HepG2 (cell line): ENCODE results near the gene SPATA32. TPM values are rescaled to one million over a fixed set of nuclear protein-coding genes. Genes with fewer than 3 reads are reported as not detected.

Experiments used
- AGO1 ChIP-seq: fragments of 200-400 bp; formaldehyde crosslinking; IDR thresholded peaks from 2 replicates; pipeline ENCODE4 v1.6.1; 2017; ENCODE audit warnings: mild to moderate bottlenecking, low read depth, low read length, moderate library complexity; ENCODE audit not compliant: poor library complexity, severe bottlenecking
- FOXO1 ChIP-seq: sonication (generic); formaldehyde crosslinking; IDR thresholded peaks from 2 replicates; pipeline ENCODE4 v1.4.0; 2020; ENCODE audit warnings: missing genetic modification reagents
- HDAC1 ChIP-seq: sonication (generic); formaldehyde crosslinking; IDR thresholded peaks from 2 replicates; pipeline ENCODE4 v1.5.1; 2020; ENCODE audit warnings: mild to moderate bottlenecking, missing genetic modification reagents
- HDAC2 ChIP-seq: sonication (generic); formaldehyde crosslinking; IDR thresholded peaks from 2 replicates; pipeline ENCODE4 v1.4.0; 2020; ENCODE audit warnings: missing genetic modification reagents
- HNF1B ChIP-seq: sonication (generic); formaldehyde crosslinking; IDR thresholded peaks from 2 replicates; pipeline ENCODE4 v1.5.1; 2020; ENCODE audit warnings: mild to moderate bottlenecking, moderate library complexity, missing genetic modification reagents
- HNF4G ChIP-seq, 2 experiments: sonication (generic) in 1 of 2; formaldehyde crosslinking in 1 of 2; IDR thresholded peaks; 2 replicates each; pipeline versions ENCODE4 v1.4.0 to v1.6.1; 2011 to 2020; ENCODE audit warnings: borderline replicate concordance in 2 of 2, low read depth in 2 of 2, mild to moderate bottlenecking in 2 of 2, low read length in 1 of 2, missing genetic modification reagents in 1 of 2, moderate library complexity in 1 of 2
- HNRNPLL ChIP-seq: fragments of 200-400 bp; formaldehyde crosslinking; IDR thresholded peaks from 2 replicates; pipeline ENCODE4 v1.6.1; 2017; ENCODE audit warnings: mild to moderate bottlenecking, low read depth, low read length; ENCODE audit not compliant: poor library complexity, severe bottlenecking
- MEF2D ChIP-seq: sonication (generic); formaldehyde crosslinking; IDR thresholded peaks from 2 replicates; pipeline ENCODE4 v1.5.1; 2020; ENCODE audit warnings: mild to moderate bottlenecking, missing genetic modification reagents
- MTA1 ChIP-seq: sonication (generic); formaldehyde crosslinking; IDR thresholded peaks from 2 replicates; pipeline ENCODE4 v1.4.0; 2020; ENCODE audit warnings: missing genetic modification reagents, mild to moderate bottlenecking, borderline replicate concordance
- MXD3 ChIP-seq: IDR thresholded peaks from 2 replicates; pipeline ENCODE4 v1.6.1; 2016; ENCODE audit warnings: mild to moderate bottlenecking, missing biosample characterization, missing genetic modification reagents
- MYPOP ChIP-seq: sonication (generic); formaldehyde crosslinking; IDR thresholded peaks from 2 replicates; pipeline ENCODE4 v1.8.1; 2023; ENCODE audit warnings: mild to moderate bottlenecking, moderate library complexity, missing genetic modification reagents
- PAWR ChIP-seq: sonication (generic); formaldehyde crosslinking; IDR thresholded peaks from 2 replicates; pipeline ENCODE4 v1.4.0; 2020; ENCODE audit warnings: missing genetic modification reagents, mild to moderate bottlenecking, borderline replicate concordance
- SP5 ChIP-seq: IDR thresholded peaks from 2 replicates; pipeline ENCODE4 v1.6.1; 2016; ENCODE audit warnings: low read depth, borderline replicate concordance
- TBL1XR1 ChIP-seq: fragments of 150-350 bp; IDR thresholded peaks from 2 replicates; pipeline ENCODE4 v1.6.1; 2014; ENCODE audit warnings: borderline replicate concordance, low read length; ENCODE audit not compliant: partially characterized antibody
- ZBTB7A ChIP-seq: sonication (generic); formaldehyde crosslinking; IDR thresholded peaks from 2 replicates; pipeline ENCODE4 v1.8.0; 2022; ENCODE audit warnings: mild to moderate bottlenecking, missing genetic modification reagents
- ZKSCAN1 ChIP-seq: fragments of 150-350 bp; IDR thresholded peaks from 2 replicates; pipeline ENCODE4 v1.6.1; 2014; ENCODE audit warnings: low read length
- ZNF362 ChIP-seq: sonication (generic); formaldehyde crosslinking; IDR thresholded peaks from 2 replicates; pipeline ENCODE4 v1.4.0; 2020; ENCODE audit warnings: missing genetic modification reagents, mild to moderate bottlenecking, borderline replicate concordance
- ZNF556 ChIP-seq: sonication (generic); formaldehyde crosslinking; IDR thresholded peaks from 2 replicates; pipeline ENCODE4 v1.4.0; 2020; ENCODE audit warnings: mild to moderate bottlenecking, missing genetic modification reagents, borderline replicate concordance
- ZNF691 ChIP-seq: sonication (generic); formaldehyde crosslinking; IDR thresholded peaks from 2 replicates; pipeline ENCODE4 v1.4.0; 2020; ENCODE audit warnings: missing genetic modification reagents, low read depth, mild to moderate bottlenecking, borderline replicate concordance
- ZNF788 ChIP-seq: sonication (generic); formaldehyde crosslinking; IDR thresholded peaks from 2 replicates; pipeline ENCODE4 v1.5.0; 2020; ENCODE audit warnings: mild to moderate bottlenecking, missing genetic modification reagents, borderline replicate concordance
- ZSCAN29 ChIP-seq: sonication (generic); formaldehyde crosslinking; conservative IDR thresholded peaks from 2 replicates; pipeline ENCODE4 v1.4.0; 2020; ENCODE audit warnings: mild to moderate bottlenecking, missing genetic modification reagents
- polyA plus RNA-seq, 8 experiments: library from polyadenylated mRNA; depleted of rRNA in 3 of 8; stranded (reverse) in 7 of 8; unstranded in 1 of 8; fragments of >200 nt; fragmentation: Illumina TruSeq in 4 of 8; extraction: Trizol in 4 of 8; gene quantifications; 2 replicates each; pipeline versions ENCODE4 v1.2.1 to v1.2.3, GENCODE V29; 2011 to 2016; ENCODE audit warnings: low read depth in 4 of 8, missing spikeins in 1 of 8, mixed read lengths in 1 of 8; ENCODE audit not compliant: insufficient read depth in 1 of 8
- total RNA-seq, 5 experiments: library from RNA; depleted of rRNA; stranded (reverse); fragments of >200 nt; fragmentation: Illumina TruSeq; extraction: Trizol; gene quantifications; 2 replicates each; pipeline ENCODE4 v1.2.3, GENCODE V29; 2016; ENCODE audit warnings: low read depth in 1 of 5

Gene SPATA32
- total and polyA plus RNA-seq, 2 of the 13 experiments (the other 11 are each of a cell fraction or from before 2014, with no cell fraction given) = not detected

GRCh38 chr17:45230787-45231480, 31.0 kb downstream of the SPATA32 start (continued):
- TF ChIP-seq ZNF788 = 0 out of 2 replicates have a peak, but pooled peaks have one; percentile 36
- TF ChIP-seq PAWR = no peak
- peak; percentile 44; the same call in 1 of the 2 replicates for TF ChIP-seq SP5
- 0 out of 2 replicates have a peak, but pooled peaks have one; percentile 14 for TF ChIP-seq ZNF556 (CRISPR knock-in tag)
- TF ChIP-seq MYPOP (CRISPR knock-in tag) = 0 out of 2 replicates have a peak, but pooled peaks have one; percentile 5
- TF ChIP-seq MTA1 (CRISPR knock-in tag) = peak; percentile 42; the same call in 1 of the 2 replicates
- peak; percentile 47; the same call in 1 of the 2 replicates for TF ChIP-seq MXD3 (CRISPR knock-in tag)
- TF ChIP-seq HNF1B (CRISPR knock-in tag) = 0 out of 2 replicates have a peak, but pooled peaks have one; percentile 56
- TF ChIP-seq ZNF691 (CRISPR knock-in tag) = peak; percentile 90
- peak; percentile 33; the same call in 1 of the 2 replicates for TF ChIP-seq HDAC2
- 0 out of 2 replicates have a peak, but pooled peaks have one; percentile 10 for TF ChIP-seq HNF4G (IDR thresholded peaks at IDR 0.05; ENCODE audit: borderline replicate concordance, low read depth, low read length)
- TF ChIP-seq HNF4G (CRISPR knock-in tag; IDR thresholded peaks at IDR 0.05; ENCODE audit: borderline replicate concordance, low read depth) = no peak; the same call in 1 of the 2 replicates
- TF ChIP-seq ZKSCAN1 = no peak
- TF ChIP-seq ZBTB7A (CRISPR knock-in tag) = peak; percentile 39; the same call in 1 of the 2 replicates
- peak; percentile 8 for TF ChIP-seq HNRNPLL
- peak; percentile 30 for TF ChIP-seq HDAC1 (CRISPR knock-in tag)
- 0 out of 2 replicates have a peak, but pooled peaks have one; percentile 3 for TF ChIP-seq ZNF362 (CRISPR knock-in tag)
- TF ChIP-seq MEF2D (CRISPR knock-in tag) = peak; percentile 65; the same call in 1 of the 2 replicates
- TF ChIP-seq FOXO1 (CRISPR knock-in tag) = peak; percentile 16; the same call in 1 of the 2 replicates
- TF ChIP-seq ZSCAN29 (CRISPR knock-in tag) = 0 out of 2 replicates have a peak, but pooled peaks have one; percentile 4
- TF ChIP-seq AGO1 = peak; percentile 14
- TF ChIP-seq TBL1XR1 = no peak
